Endothelial cell of hepatic sinusoid (primary cell): ENCODE data around the gene SNX3.
"Not testable (repeated sequence)": the region's sequence is repeated elsewhere in the genome, so short reads cannot be mapped to it uniquely, and the experiment has no call there.

ENCODE experiments used
- in situ Hi-C: cut with HindIII; loops from 2 replicates; pipeline ENCODE4 v1.10.0; 2017; ENCODE audit warnings: low sequenced_read_pairs

SNX3 gene

DNA sequence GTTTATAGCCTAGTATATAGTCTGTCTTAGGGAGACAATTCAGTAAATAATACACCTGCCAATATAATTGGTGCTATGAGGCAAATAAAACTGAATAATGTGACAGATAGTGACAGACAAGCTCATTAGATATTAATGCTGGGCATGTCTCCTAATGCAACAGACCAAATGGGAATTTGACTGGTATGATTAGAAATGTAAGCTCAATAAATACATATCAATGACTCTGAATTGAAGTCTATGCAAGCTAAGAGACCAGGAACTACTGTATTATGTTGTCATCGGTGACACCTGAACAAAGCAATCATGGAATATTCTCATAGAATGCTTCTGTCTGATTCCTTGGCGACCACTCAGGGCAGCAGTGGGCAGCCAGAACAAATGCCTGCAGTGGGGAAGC lies 2.5 kb upstream of the SNX3 start:
- in situ Hi-C loops, result no loop called here

- in situ Hi-C loops, result no loop called here
These were observed 573 bp downstream of the SNX3 start for GRCh38 chr6:108260126-108260808.

GRCh38 chr6:108254433-108255410 lies 6.1 kb downstream of the SNX3 start:
- in situ Hi-C loops, result no loop called here

DNA sequence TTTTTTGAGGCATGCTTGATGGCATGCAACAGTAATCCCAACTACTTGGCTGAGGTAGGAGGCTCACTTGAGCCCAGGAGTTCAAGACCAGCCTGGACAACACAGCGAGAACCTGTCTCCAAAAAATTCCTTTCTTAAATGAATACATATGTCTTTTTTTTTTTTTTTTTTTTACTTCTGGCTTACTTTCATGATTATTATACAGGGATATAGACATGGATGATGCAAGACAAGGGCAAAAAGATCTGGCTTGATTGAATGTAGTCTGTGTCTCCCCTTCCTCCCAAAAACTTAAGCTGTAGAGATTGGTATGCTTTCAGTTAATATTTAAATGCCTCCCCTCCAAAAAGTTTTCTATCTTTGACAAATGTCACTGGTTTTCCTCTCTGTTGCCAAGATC lies 7.6 kb downstream of the SNX3 start:
- in situ Hi-C loops, result no loop called here

DNA sequence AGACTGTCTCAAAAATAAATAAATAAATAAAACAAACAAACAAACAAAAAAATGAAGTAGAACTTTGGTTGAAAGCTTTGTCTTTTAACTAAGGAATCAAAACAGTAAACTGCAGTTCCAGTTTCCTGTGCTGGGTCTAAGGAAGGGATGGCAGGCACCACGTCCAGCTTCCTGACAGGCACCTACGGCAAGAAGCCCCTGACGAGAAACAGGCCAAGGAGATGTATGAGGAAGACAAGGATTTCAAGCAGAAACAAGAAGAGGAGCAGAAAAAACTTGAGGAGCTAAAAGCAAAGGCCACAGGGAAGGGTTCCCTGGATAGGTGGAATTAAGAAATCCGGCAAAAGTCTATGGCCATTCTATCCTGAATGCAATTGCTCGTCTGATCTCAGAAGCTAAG lies 8.8 kb downstream of the SNX3 start:
- in situ Hi-C loops, result no loop called here

DNA sequence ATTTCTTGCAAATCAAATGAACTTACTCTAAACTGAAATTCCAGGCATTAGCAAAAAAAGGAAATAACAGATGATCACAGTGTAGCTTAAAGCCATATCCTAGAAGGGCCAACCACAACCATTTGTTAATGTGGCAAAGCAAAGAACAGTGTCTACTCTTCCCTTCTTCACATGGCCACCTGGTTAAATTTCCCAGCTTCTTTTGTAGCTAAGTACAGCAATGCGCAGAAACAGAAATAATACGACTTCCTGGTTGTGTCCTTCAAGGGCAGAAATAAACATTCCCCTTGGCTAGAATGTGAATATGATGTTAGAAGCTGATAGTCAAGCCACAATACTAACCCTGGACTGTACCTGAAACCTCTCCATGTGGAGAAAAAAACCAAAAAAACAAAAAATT lies 9.6 kb downstream of the SNX3 start:
- in situ Hi-C loops, result no loop called here

DNA sequence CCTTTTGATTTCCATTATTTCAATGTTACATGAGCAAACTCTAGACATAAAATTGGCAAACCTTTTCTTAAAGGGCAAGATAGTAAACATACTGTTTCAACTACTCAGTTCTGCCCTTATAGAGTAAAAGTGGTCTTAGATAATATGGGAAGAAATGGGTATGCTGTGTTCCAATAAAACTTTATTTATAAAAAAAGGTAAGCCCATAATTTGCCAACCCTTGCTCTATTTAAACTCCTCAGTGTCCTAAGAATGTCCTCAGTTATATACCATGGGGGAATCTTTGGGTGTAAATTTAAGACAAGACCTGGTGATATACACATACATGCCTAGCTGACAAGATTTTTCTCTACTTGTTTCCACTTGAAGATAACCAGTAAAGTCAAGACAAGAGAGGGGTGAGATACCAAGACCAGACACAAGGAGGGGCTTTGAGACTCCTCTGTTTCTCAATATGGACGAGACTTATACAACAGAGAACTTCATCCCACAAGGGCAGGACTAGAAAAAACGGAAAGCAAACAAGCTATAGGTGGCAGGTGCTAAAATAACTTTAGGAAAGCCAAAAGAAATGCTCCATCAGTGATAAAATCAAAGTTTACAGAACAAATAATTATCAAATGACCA lies 10.5 kb downstream of the SNX3 start:
- in situ Hi-C loops, result no loop called here

DNA sequence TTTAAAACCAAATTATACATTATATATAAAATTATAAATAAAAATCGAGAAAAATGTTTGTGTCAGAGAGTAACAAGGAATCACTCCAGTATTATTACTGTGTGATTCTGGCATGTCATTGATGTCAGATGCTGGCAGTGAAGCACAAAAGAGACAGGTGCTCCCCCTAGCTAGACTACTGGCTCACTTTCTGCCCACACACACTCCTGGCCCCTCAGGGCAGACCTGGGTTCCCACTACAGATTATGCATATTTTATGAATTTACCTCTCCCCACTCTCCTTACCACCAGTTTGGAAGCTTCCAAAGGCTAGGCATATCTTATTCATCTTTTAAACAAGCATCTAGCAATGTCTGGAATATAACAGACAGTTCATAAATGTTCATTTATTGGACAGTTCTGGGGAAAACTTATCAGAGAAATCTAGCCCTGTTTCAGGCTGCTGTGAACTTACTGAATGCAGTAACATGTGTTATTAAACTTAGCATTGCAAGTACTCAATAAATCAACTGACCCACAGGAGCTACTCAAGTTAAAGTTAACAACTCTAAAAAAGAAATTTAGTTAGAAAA lies 12.8 kb downstream of the SNX3 start:
- in situ Hi-C loops, result no loop called here

DNA sequence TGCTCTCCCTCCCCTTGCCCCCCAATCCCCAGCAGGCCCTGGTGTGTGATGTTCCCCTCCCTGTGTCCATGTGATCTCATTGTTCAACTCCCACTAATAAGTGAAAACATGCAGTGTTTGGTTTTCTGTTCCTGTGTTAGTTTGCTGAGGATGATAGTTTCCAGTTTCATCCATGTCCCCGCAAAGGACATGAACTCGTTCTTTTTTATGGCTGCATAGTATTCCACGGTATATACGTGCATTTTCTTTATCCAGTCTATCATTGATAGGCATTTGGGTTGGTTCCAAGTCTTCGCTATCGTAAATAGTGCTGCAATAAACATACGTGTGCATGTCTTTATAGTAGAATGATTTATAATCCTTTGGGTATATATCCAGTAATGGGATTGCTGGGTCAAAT lies 15.7 kb downstream of the SNX3 start:
- in situ Hi-C loops, result not testable (repeated sequence)

DNA sequence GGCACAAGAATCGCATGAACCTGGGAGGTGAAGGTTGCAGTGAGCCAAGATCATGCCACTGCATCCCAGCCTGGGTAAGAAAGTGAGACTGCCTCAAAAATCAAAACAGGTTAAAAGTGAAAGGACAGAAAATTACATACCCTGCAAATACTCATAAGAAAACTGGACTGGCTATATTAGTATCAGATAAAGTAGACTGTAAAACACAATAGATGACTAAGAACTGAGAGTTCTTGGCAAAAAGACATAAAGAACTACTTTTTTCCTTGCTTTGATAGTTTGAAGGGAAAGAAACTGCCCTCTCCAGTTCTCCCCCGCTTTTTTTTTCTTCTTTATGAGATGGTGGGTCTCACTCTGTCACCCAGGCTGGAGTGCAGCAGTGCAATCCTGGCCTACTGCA lies 17.0 kb downstream of the SNX3 start:
- in situ Hi-C loops, result no loop called here

DNA sequence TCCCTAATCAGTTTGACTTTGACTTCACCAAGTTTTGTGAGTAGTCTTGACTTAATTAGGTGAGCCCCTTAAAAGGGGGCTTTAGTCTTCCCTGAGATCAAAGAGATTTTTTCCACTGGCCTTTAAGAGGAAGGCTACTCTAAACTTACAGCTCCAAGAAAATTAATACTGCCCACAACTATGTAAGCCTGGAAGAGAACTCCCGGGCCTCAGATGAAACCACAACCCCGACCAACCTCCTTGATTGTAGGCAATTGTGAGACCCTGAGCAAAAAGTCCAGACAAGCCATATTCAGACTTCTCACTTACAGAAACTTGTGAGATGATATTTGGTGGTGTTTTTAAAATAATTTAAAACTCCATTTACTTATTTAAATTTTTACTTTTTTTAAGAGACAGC lies 18.1 kb downstream of the SNX3 start:
- in situ Hi-C loops, result no loop called here

DNA sequence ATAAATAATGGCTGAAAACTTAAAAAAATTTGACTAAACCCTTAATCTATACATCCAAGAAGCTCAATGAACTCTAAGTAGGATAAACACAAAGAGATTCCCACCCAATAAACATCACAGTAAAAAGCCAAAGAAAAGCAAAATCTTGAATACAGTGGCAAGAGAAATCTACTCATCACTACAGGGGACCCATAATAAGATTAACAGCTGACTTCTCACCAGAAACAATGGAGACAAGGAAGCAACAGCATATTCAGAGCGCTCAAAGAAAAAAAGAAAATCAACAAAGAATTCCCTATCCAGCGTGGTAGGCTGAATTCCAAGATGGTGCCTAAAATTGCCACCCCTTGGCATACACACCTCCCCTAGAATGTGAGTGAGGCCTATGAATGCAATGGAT lies 18.6 kb downstream of the SNX3 start:
- in situ Hi-C loops, result no loop called here

- in situ Hi-C loops, result no loop called here
These were observed 22.5 kb downstream of the SNX3 start for GRCh38 chr6:108238322-108238721.

DNA sequence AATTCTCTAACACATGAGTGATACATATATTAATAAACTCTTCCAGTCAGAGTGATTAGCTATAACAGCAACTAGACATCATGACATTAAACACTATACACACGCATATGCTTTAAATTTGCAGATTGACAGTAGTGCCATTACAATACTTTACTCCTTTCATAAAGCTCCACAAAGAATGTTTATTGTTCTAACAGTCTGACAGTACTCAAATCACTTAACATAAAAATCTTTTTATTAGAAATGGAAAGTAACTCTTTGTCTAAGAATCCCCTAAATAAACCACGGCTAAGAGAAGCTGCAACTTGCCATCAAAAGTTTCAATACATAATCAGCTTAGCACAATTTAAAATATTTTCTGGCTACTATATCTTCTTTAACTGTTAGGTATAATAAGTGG lies 24.0 kb downstream of the SNX3 start:
- in situ Hi-C loops, result no loop called here

GRCh38 chr6:108235127-108235526 lies 25.7 kb downstream of the SNX3 start:
- in situ Hi-C loops, result no loop called here

DNA sequence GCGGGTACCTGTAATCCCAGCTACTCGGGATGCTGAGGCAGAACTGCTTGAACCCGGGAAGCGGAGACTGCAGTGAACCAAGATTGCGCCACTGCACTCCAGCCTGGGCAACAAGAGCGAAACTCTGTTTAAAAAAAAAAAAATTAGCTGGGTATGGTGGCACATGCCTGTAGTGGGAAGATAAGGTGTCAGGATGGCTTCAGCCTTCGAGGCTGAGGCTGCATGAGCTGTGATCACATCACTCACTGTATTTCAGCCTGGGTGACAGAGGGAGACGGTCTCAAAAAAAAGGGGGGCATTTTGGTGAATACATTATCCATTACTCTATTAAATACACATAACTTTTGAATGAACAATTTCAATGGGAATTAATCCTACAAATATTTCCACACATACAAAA lies 32.4 kb downstream of the SNX3 start:
- in situ Hi-C loops, result no loop called here

DNA sequence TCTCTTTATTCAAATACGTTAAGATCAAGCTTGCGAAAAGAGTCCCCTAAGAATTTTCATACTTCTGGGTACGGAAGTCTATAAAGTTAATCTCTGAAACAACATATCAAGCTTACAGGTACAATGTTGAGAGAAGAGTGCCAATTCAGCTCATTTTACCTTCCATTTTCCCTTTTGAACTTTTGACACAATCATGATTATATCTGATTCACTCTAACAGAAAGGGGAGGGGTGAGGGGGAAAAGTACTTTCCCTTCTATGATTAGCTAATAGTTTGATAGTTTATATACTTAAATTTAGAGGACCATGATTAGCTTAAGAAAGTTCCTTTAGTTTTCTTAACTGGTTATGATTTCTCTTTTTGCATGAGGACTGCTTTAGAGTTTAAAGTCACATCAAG lies 33.5 kb downstream of the SNX3 start:
- in situ Hi-C loops, result no loop called here

DNA sequence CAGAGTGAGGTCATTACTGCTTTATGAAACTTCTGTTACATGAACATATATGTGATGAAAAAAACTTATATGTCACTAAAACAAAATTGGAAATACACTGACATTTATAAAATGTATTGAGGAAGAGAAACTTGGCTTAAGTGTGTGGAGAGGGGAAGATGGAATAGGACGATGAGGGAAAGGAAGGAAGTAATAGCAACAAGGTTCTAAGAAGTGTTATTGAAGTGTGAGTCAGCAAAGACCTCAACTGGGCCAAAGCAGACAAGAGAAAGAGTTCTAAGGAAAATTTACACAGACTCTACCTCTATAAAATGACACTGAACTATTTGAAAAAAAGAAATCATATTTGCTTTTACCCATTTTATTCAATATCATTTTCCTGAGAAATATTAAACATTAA lies 38.3 kb downstream of the SNX3 start:
- in situ Hi-C loops, result no loop called here

DNA sequence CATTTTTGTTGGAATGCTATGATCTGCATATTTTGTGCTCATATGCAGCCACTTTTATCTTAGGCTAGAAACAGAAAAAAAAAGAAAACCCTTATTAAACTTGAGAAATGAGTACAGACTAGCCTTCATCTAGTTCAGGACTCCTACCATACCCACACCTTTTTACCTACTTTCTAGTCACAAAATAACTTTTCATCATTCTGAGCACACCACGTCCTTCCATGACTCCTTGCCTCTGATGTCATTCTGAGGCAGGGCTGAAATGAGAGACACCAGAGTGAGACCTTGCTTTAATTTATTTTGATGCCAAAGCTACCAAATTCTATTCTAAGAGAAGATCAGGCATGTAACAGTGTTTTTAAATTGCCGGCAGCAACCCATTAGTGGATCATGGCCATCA lies 38.8 kb downstream of the SNX3 start:
- in situ Hi-C loops, result no loop called here

DNA sequence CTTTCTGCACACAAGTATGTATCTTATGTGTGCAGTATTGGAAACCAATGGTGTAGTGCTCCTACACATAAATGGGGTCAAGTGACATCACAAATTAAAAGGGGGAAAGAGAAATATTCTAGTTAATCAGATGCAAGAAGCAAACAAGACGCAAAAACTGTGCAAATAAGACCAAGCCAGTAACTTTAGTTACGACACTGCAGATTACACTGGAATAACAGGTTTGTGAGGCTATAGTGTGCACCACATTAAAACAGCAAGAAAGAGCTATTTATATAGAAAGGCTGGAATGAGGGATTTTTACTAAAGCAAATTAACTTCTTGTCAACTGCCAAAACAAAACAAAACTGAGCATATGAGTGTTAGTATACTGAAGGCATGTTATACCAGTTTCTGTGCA lies 49.2 kb downstream of the SNX3 start:
- in situ Hi-C loops, result no loop called here

DNA sequence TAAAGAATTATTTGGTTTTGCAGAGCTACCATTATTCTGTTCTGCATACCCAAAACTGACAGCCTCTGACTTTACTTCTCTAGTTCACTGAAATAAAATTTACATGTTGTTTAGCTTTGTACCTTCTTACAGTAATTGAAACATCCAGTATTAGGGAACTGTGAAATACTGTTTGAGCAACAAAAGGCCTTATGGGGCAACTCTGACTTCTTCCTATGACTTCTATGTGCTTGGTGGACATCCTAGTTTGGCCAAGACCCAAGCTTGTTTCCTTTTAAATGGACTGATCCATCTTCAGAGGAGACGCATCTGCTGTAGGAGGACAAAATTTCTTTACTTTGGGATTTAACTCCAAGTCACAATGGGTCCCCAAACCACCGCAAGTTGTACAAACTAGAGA lies 50.3 kb downstream of the SNX3 start:
- in situ Hi-C loops, result no loop called here

GRCh38 chr6:108209738-108210137 lies 51.1 kb downstream of the SNX3 start:
- in situ Hi-C loops, result no loop called here
